Sigmoid colon (tissue), 7 donors: ENCODE results near the gene FAM3C. TPM values are rescaled to one million over a fixed set of nuclear protein-coding genes. Genes with fewer than 3 reads are reported as not detected.

Experiments used
- DNase-seq: peaks from one replicate; pipeline ENCODE4 v3.0.0-alpha.2; 2019
- H3K27ac ChIP-seq, 4 donors: fragments of 200-600 bp; sonication (generic); one replicate each; pipeline ENCODE4 v1.5.1; 2016 to 2019; ENCODE audit warnings: mild to moderate bottlenecking in 1 of 4
- H3K27me3 ChIP-seq, 3 donors: fragments of 200-600 bp; sonication (generic); one replicate each; pipeline ENCODE4 v1.5.1; 2019; ENCODE audit warnings: mild to moderate bottlenecking in 1 of 3
- H3K36me3 ChIP-seq, 4 donors: fragments of 200-600 bp; sonication (generic); one replicate each; pipeline ENCODE4 v1.5.1; 2016 to 2019
- H3K4me1 ChIP-seq, 4 donors: fragments of 200-600 bp; sonication (generic); one replicate each; pipeline ENCODE4 v1.5.1; 2017 to 2019
- H3K4me3 ChIP-seq, 4 donors: fragments of 200-600 bp; sonication (generic); one replicate each; pipeline ENCODE4 v1.5.1; 2017 to 2019; ENCODE audit warnings: mild to moderate bottlenecking in 2 of 4, moderate library complexity in 1 of 4
- H3K9me3 ChIP-seq, 4 donors: fragments of 200-600 bp in 3 of 4; sonication (generic) in 3 of 4; one replicate each; pipeline versions ENCODE4 v1.5.1 to v1.6.1; 2013 to 2019
- CTCF ChIP-seq, 4 experiments: fragments of 450-650 bp in 3 of 4; fragments of 200-600 bp in 1 of 4; IDR thresholded peaks; one replicate each; pipeline ENCODE4 v1.5.1; 2016 to 2019; ENCODE audit warnings: antibody characterized with exemption in 4 of 4, mild to moderate bottlenecking in 3 of 4, moderate library complexity in 2 of 4
- EP300 ChIP-seq, 4 donors: sonication (generic); formaldehyde crosslinking; IDR thresholded peaks; one replicate each; pipeline ENCODE4 v1.6.1; 2017; ENCODE audit warnings: antibody characterized with exemption in 4 of 4
- POLR2A ChIP-seq, 2 donors: fragments of 450-650 bp; IDR thresholded peaks; one replicate each; pipeline ENCODE4 v1.6.1; 2016; ENCODE audit warnings: antibody characterized with exemption in 2 of 2, mild to moderate bottlenecking in 2 of 2, moderate library complexity in 2 of 2
- WGBS, 2 donors: extraction: QIAGEN DNeasy Blood & Tissue Kit; methylation state at CpG; one replicate each; pipeline ENCODE4 v1.1.7; 2013; 5-methylcytosine and 5-hydroxymethylcytosine counted together
- intact Hi-C: fragments of 100-400 bp; cut with DNase I; formaldehyde crosslinking; loops from one replicate; pipeline ENCODE4 v1.15.1; 2023
- polyA plus RNA-seq, 3 donors: library from polyadenylated mRNA; stranded (reverse); fragments of 200-250 nt; gene quantifications; one replicate each; pipeline ENCODE4 v1.2.3, GENCODE V29; 2013
- total RNA-seq, 4 donors: library from RNA; depleted of rRNA; stranded (reverse); fragments of >200 nt; gene quantifications; one replicate each; pipeline ENCODE4 v1.1.0, GENCODE V29; 2016
- donor health status: healthy with polysubstance abuse.
- donor health status: Bipolar disorder and iron deficiency.
- donor health status: healthy.

FAM3C gene
- total and polyA plus RNA-seq, 7 donors: 9.0 to 58.9 (median 35.2) TPM

DNA sequence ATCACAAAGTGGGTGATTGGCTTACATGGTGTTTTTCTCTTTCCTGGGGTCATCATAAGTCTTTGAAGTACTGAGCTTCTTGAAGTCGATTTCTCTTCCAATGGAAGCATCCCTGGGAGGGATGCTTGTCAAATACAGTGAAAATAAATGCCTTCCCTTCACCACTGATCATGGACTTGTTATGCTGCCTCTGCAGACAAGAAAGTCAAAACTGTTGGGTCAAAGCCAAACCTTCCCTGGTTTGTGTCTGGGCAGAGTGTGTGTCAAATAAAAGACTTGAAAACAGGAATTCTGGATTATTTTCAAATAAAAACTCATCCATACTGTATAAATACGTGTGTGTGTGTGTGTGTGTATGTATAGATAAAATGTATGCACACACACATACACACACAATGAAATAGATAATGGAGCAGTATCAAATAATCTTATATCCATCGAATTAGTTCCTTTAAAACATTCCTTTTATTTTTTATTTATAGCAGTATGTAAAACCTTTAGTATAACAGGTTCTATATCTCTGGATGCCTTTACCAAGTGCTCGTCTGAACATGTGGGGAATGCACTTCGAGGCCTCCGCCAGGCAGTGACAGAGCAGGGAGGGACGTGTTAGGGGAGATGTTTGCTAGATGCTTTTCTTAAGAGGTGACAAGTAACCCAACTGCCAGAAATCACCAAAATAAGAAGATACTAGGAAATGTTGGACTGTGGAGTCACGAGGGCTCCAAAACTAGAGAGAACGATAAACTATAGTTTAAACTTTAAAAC lies 94.5 kb downstream of the FAM3C start:
- Histone ChIP-seq H3K4me3 (no peak overlapping the region), H3K27ac (no peak overlapping the region), H3K36me3 (peaks cover 0 to 2% (median 0%) of the 10 kb centered on the region in 4 donors), H3K27me3 (no peaks in the 10 kb centered on the region), H3K4me1 (peaks cover 0 to 13% (median 0%) of the 10 kb centered on the region in 4 donors), H3K9me3 (no peaks in the 10 kb centered on the region)
- intact Hi-C loops: no loop called here
- TF ChIP-seq POLR2A (IDR thresholded peaks at IDR 0.05) (no peak), EP300 (IDR thresholded peaks at IDR 0.05) (no peak)
- WGBS, 2 donors: 80 to 81% methylated on average over 9 of the region's 9 CpGs
- no peak for DNase-seq

GRCh38 chr7:121300685-121301420 lies 95.3 kb downstream of the FAM3C start:
- TF ChIP-seq CTCF (IDR thresholded peaks at IDR 0.05): no peak

More at GRCh38 chr7:121300685-121301420, 95.3 kb downstream of the FAM3C start:
- 71 to 89% methylated on average over 2 of the region's 2 CpGs for WGBS, 2 donors
- Histone ChIP-seq H3K27ac (no peak overlapping the region), H3K36me3 (peaks cover 0 to 10% (median 0%) of the 10 kb centered on the region in 4 donors), H3K27me3 (no peaks in the 10 kb centered on the region), H3K9me3 (no peaks in the 10 kb centered on the region), H3K4me3 (no peak overlapping the region), H3K4me1 (peaks cover 0 to 13% (median 0%) of the 10 kb centered on the region in 4 donors)
- intact Hi-C loops: no loop called here
- no peak for DNase-seq

Other genes starting within 250 kb of the FAM3C start
- gene WNT16, start 67.3 kb downstream of the FAM3C start, total RNA-seq: 1 to 10 TPM in 1 of 4 donors, under 1 TPM in 3; 0.49 to 1.4 (median 0.68) TPM
- under 1 TPM in 2 of 3 donors, not detected in 1; 0.38 to 0.60 TPM for gene WNT16, start 67.3 kb downstream of the FAM3C start, polyA plus RNA-seq